Nephron progenitor cell (in vitro differentiated cells): ENCODE data around the gene RSPH9.

Source experiments
- DNase-seq: peaks from one replicate; pipeline ENCODE4 v3.0.0; 2021
- H3K27ac Mint-ChIP-seq: 2 replicates; pipeline ENCODE4 v1.8.0; 2021; ENCODE audit warnings: mild to moderate bottlenecking, moderate library complexity, mixed read lengths
- H3K27me3 Mint-ChIP-seq: 2 replicates; pipeline ENCODE4 v1.8.0; 2021; ENCODE audit warnings: mild to moderate bottlenecking, low read depth, mixed read lengths; ENCODE audit not compliant: poor library complexity
- H3K36me3 Mint-ChIP-seq: 2 replicates; pipeline ENCODE4 v1.8.0; 2021; ENCODE audit warnings: low read depth, mixed read lengths
- H3K4me1 Mint-ChIP-seq: 2 replicates; pipeline ENCODE4 v1.8.0; 2021; ENCODE audit warnings: mixed read lengths
- H3K4me3 Mint-ChIP-seq: 2 replicates; pipeline ENCODE4 v1.8.0; 2021; ENCODE audit warnings: mild to moderate bottlenecking, moderate library complexity, mixed read lengths
- H3K9me3 Mint-ChIP-seq: 2 replicates; pipeline ENCODE4 v1.8.0; 2021; ENCODE audit warnings: mild to moderate bottlenecking, moderate library complexity, mixed read lengths
- CTCF ChIP-seq: fragments of 200-600 bp; sonication (generic); IDR thresholded peaks from 2 replicates; pipeline ENCODE4 v1.5.0; 2021; ENCODE audit warnings: antibody characterized with exemption

RSPH9 gene

GRCh38 chr6:43720999-43721398 is 76.2 kb downstream of the RSPH9 start:
- TF ChIP-seq CTCF = no peak
- Mint-ChIP-seq H3K27ac (no peak overlapping the region), H3K9me3 (no peaks in the 10 kb centered on the region), H3K36me3 (no peaks in the 10 kb centered on the region), H3K27me3 (peaks cover 12% of the 10 kb centered on the region), H3K4me3 (no peak overlapping the region), H3K4me1 (peaks cover 74% of the 10 kb centered on the region)
- no peak for DNase-seq
